Measurements from ENCODE around the gene DNAJC3. TPM values are rescaled to one million over a fixed set of nuclear protein-coding genes. Genes with fewer than 3 reads are reported as not detected.
"Not testable (repeated sequence)": the region's sequence is repeated elsewhere in the genome, so short reads cannot be mapped to it uniquely, and the experiment has no call there.

Gene DNAJC3
- total RNA-seq, 1 donor from 2014 or later: 56.7 TPM

DNA sequence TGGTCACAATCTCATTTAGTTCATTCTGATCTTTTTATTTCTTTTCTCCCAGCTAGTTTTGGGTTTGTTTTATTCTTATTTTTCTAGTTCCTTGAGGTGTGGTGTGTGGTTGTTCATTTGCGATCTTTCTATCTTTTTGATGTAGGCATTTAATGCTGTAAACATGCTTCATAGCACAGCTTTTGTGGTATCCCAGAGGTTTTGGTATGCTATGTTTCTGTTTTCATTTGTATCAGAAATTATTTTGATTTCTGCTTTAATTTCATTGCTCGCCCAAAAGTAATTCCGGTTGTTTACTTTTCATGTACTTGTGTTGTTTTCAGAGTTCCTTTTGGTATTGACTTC is 12.6 kb downstream of the DNAJC3 start:
- DNase-seq (no peak), ATAC-seq (no peak)
- Histone ChIP-seq H3K27me3 (ENCODE audit: low read depth) (no peaks in the 10 kb centered on the region), H3K4me1 (peaks cover 13% of the 10 kb centered on the region), H3K27ac (no peak overlapping the region), H3K36me3 (no peaks in the 10 kb centered on the region), H3K4me3 (no peak overlapping the region), H3K9me3 (no peaks in the 10 kb centered on the region)
- intact Hi-C loops (cut with DNase I): no loop called here
- TF ChIP-seq, protein P1, sequence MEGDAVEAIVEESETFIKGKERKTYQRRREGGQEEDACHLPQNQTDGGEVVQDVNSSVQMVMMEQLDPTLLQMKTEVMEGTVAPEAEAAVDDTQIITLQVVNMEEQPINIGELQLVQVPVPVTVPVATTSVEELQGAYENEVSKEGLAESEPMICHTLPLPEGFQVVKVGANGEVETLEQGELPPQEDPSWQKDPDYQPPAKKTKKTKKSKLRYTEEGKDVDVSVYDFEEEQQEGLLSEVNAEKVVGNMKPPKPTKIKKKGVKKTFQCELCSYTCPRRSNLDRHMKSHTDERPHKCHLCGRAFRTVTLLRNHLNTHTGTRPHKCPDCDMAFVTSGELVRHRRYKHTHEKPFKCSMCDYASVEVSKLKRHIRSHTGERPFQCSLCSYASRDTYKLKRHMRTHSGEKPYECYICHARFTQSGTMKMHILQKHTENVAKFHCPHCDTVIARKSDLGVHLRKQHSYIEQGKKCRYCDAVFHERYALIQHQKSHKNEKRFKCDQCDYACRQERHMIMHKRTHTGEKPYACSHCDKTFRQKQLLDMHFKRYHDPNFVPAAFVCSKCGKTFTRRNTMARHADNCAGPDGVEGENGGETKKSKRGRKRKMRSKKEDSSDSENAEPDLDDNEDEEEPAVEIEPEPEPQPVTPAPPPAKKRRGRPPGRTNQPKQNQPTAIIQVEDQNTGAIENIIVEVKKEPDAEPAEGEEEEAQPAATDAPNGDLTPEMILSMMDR (IDR thresholded peaks at IDR 0.05): no peak

DNA sequence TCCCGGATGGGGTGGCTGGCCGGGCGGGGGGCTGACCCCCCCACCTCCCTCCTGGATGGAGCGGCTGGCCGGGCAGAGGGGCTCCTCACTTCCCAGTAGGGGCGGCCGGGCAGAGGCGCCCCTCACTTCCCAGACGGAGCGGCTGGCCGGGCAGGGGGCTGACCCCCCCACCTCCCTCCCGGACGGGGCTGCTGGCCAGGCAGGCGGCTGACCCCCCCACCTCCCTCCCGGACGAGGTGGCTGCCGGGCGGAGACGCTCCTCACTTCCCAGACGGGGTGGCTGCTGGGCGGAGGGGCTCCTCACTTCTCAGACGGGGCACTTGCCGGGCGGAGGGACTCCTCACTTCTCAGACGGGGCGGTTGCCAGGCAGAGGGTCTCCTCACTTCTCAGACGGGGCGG is 14.0 kb downstream of the DNAJC3 start:
- DNase-seq; H3K9me3 ChIP-seq; H3K4me1 ChIP-seq; intact Hi-C loops (cut with DNase I); H3K36me3 ChIP-seq; H3K27me3 ChIP-seq (ENCODE audit: low read depth); H3K27ac ChIP-seq; ATAC-seq; H3K4me3 ChIP-seq: not testable (repeated sequence)

GRCh38 chr13:95697052-95697680 is 20.2 kb downstream of the DNAJC3 start:
- DNase-seq (no peak), ATAC-seq (no peak)
- H3K9me3 ChIP-seq: no peaks in the 10 kb centered on the region
- no peak overlapping the region for H3K27ac ChIP-seq
- H3K4me3 ChIP-seq: no peak overlapping the region
- no peaks in the 10 kb centered on the region for H3K36me3 ChIP-seq
- no peaks in the 10 kb centered on the region for H3K27me3 ChIP-seq (ENCODE audit: low read depth)
- no peaks in the 10 kb centered on the region for H3K4me1 ChIP-seq
- intact Hi-C loops (cut with DNase I): no loop called here
- TF ChIP-seq, protein P1 (IDR thresholded peaks at IDR 0.05): no peak

- Histone ChIP-seq H3K27ac (no peak overlapping the region), H3K4me3 (no peak overlapping the region), H3K27me3 (ENCODE audit: low read depth) (no peaks in the 10 kb centered on the region), H3K36me3 (no peaks in the 10 kb centered on the region), H3K4me1 (peaks cover 6% of the 10 kb centered on the region), H3K9me3 (no peaks in the 10 kb centered on the region)
- DNase-seq: no peak
- TF ChIP-seq, protein P1 (IDR thresholded peaks at IDR 0.05): no peak
- no peak for ATAC-seq
- intact Hi-C loops (cut with DNase I): no loop called here
Measured at GRCh38 chr13:95698047-95698749, 21.3 kb downstream of the DNAJC3 start.

GRCh38 chr13:95703576-95703975 is 26.6 kb downstream of the DNAJC3 start:
- ATAC-seq (peak in 1 of 2 donors; percentile 32), DNase-seq (no peak)
- Histone ChIP-seq H3K4me3 (no peak overlapping the region), H3K4me1 (peaks cover 31% of the 10 kb centered on the region), H3K36me3 (no peaks in the 10 kb centered on the region), H3K9me3 (no peaks in the 10 kb centered on the region), H3K27ac (no peak overlapping the region), H3K27me3 (ENCODE audit: low read depth) (no peaks in the 10 kb centered on the region)
- intact Hi-C loops (cut with DNase I): no loop called here
- TF ChIP-seq, protein P1 (IDR thresholded peaks at IDR 0.05): no peak

- intact Hi-C loops (cut with DNase I): no loop called here
- H3K9me3 ChIP-seq: no peaks in the 10 kb centered on the region
- peaks cover 5% of the 10 kb centered on the region for H3K36me3 ChIP-seq
- H3K4me3 ChIP-seq: no peak overlapping the region
- TF ChIP-seq, protein P1 (IDR thresholded peaks at IDR 0.05): no peak
- no peak overlapping the region for H3K27ac ChIP-seq
- H3K27me3 ChIP-seq (ENCODE audit: low read depth): no peaks in the 10 kb centered on the region
- DNase-seq: no peak
- H3K4me1 ChIP-seq: peaks cover 34% of the 10 kb centered on the region
- ATAC-seq: no peak
Measured at GRCh38 chr13:95704510-95704909, 27.6 kb downstream of the DNAJC3 start.

Measured in lower lobe of right lung (tissue), 2 donors.